ENCODE data around the gene NHLH2. TPM values are rescaled to one million over a fixed set of nuclear protein-coding genes. Genes with fewer than 3 reads are reported as not detected.
A peak's percentile ranks its signal among the peaks of the same experiment; 100 is the strongest.

NHLH2 gene
- total RNA-seq, 1 experiment from 2014 or later, result not detected

GRCh38 chr1:115862403-115862802 is 21.5 kb upstream of the NHLH2 start:
- Histone ChIP-seq H3K36me3 (ENCODE audit: low read depth) (no peaks in the 10 kb centered on the region), H3K4me2 (no peak overlapping the region), H2AFZ (no peak overlapping the region; the same call in 1 of the 2 replicates), H3K9me2 (ENCODE audit: insufficient read depth) (no peaks in the 10 kb centered on the region), H3K79me2 (ENCODE audit: low read depth) (no peaks in the 10 kb centered on the region), H3K27me3 (ENCODE audit: insufficient read depth, low read depth) (no peaks in the 10 kb centered on the region), H3K4me1 (replicated peaks; ENCODE audit: insufficient read depth) (peaks cover 8% of the 10 kb centered on the region; the same call in 1 of the 2 replicates), H3K9me3 (ENCODE audit: insufficient read depth, low read depth) (no peaks in the 10 kb centered on the region; the same call in 1 of the 2 replicates), H4K20me1 (ENCODE audit: insufficient read depth) (no peaks in the 10 kb centered on the region), H3K4me3 (no peak overlapping the region), H3F3A (ENCODE audit: insufficient read depth, low read depth) (no peaks in the 10 kb centered on the region), H3K27ac (no peak overlapping the region)
- ChIA-PET CTCF (no interaction called here), POLR2A (ENCODE audit: unreplicated experiment) (interaction anchor here (0.6 kb wide), 2 partner anchors 23 to 734 kb away, joined by 3 read pairs; no protein-coding TSS in a partner anchor)
- no peak for TF ChIP-seq EZH2 (IDR thresholded peaks at IDR 0.05; ENCODE audit: low read depth)
- TF ChIP-seq, protein P1, sequence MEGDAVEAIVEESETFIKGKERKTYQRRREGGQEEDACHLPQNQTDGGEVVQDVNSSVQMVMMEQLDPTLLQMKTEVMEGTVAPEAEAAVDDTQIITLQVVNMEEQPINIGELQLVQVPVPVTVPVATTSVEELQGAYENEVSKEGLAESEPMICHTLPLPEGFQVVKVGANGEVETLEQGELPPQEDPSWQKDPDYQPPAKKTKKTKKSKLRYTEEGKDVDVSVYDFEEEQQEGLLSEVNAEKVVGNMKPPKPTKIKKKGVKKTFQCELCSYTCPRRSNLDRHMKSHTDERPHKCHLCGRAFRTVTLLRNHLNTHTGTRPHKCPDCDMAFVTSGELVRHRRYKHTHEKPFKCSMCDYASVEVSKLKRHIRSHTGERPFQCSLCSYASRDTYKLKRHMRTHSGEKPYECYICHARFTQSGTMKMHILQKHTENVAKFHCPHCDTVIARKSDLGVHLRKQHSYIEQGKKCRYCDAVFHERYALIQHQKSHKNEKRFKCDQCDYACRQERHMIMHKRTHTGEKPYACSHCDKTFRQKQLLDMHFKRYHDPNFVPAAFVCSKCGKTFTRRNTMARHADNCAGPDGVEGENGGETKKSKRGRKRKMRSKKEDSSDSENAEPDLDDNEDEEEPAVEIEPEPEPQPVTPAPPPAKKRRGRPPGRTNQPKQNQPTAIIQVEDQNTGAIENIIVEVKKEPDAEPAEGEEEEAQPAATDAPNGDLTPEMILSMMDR (conservative IDR thresholded peaks at IDR 0.05), result no peak
- BruUV-seq (replicated peaks), result no TSS peak
- DNase-seq, result peak in 1 of 2 experiments; percentile 12
- intact Hi-C loops (cut with micrococcal nuclease; ENCODE audit: unreplicated experiment), result no loop called here

- intact Hi-C loops (cut with micrococcal nuclease; ENCODE audit: unreplicated experiment), result no loop called here
- Histone ChIP-seq H2AFZ (no peak overlapping the region), H3K4me2 (no peak overlapping the region), H3K79me2 (ENCODE audit: low read depth) (no peaks in the 10 kb centered on the region), H3K4me1 (replicated peaks; ENCODE audit: insufficient read depth) (no peaks in the 10 kb centered on the region), H3F3A (ENCODE audit: insufficient read depth, low read depth) (no peaks in the 10 kb centered on the region), H3K4me3 (no peak overlapping the region), H3K27ac (no peak overlapping the region), H3K9me2 (ENCODE audit: insufficient read depth) (no peaks in the 10 kb centered on the region), H4K20me1 (ENCODE audit: insufficient read depth) (no peaks in the 10 kb centered on the region), H3K9me3 (ENCODE audit: insufficient read depth, low read depth) (peaks cover 3% of the 10 kb centered on the region; the same call in 1 of the 2 replicates), H3K36me3 (ENCODE audit: low read depth) (no peaks in the 10 kb centered on the region), H3K27me3 (ENCODE audit: insufficient read depth, low read depth) (no peaks in the 10 kb centered on the region)
- no TSS peak for BruUV-seq (replicated peaks)
- TF ChIP-seq, protein P1 (conservative IDR thresholded peaks at IDR 0.05), result no peak
- TF ChIP-seq EZH2 (IDR thresholded peaks at IDR 0.05; ENCODE audit: low read depth), result no peak
- no peak for DNase-seq
- CTCF ChIA-PET, result no interaction called here
- POLR2A ChIA-PET (ENCODE audit: unreplicated experiment), result no interaction called here
Observed at GRCh38 chr1:115854005-115854404, 13.1 kb upstream of the NHLH2 start.

GRCh38 chr1:115850937-115851336 is 10.0 kb upstream of the NHLH2 start:
- 0 out of 2 replicates have a peak, but pooled peaks cover 3% of the 10 kb centered on the region for H3K9me3 ChIP-seq (ENCODE audit: insufficient read depth, low read depth)
- no peak for DNase-seq
- no peak for TF ChIP-seq EZH2 (IDR thresholded peaks at IDR 0.05; ENCODE audit: low read depth)
- TF ChIP-seq, protein P1 (conservative IDR thresholded peaks at IDR 0.05), result no peak
- intact Hi-C loops (cut with micrococcal nuclease; ENCODE audit: unreplicated experiment), result no loop called here
- H3K9me2 ChIP-seq (ENCODE audit: insufficient read depth), result no peaks in the 10 kb centered on the region
- H3K36me3 ChIP-seq (ENCODE audit: low read depth), result no peaks in the 10 kb centered on the region
- H3K27me3 ChIP-seq (ENCODE audit: insufficient read depth, low read depth), result no peaks in the 10 kb centered on the region
- no peaks in the 10 kb centered on the region for H3F3A ChIP-seq (ENCODE audit: insufficient read depth, low read depth)
- ChIA-PET POLR2A (ENCODE audit: unreplicated experiment) (no interaction called here), CTCF (no interaction called here)
- H3K4me3 ChIP-seq, result no peak overlapping the region
- no TSS peak for BruUV-seq (replicated peaks)
- no peaks in the 10 kb centered on the region for H3K79me2 ChIP-seq (ENCODE audit: low read depth)
- no peak overlapping the region for H2AFZ ChIP-seq
- no peak overlapping the region for H3K4me2 ChIP-seq
- H4K20me1 ChIP-seq (ENCODE audit: insufficient read depth), result no peaks in the 10 kb centered on the region
- no peak overlapping the region for H3K27ac ChIP-seq
- no peaks in the 10 kb centered on the region for H3K4me1 ChIP-seq (replicated peaks; ENCODE audit: insufficient read depth)

All from PC-9 (cell line).